ENCODE results near the gene RIN3. TPM values are rescaled to one million over a fixed set of nuclear protein-coding genes. Genes with fewer than 3 reads are reported as not detected.

RIN3 gene
- polyA plus RNA-seq, 4 donors: 1.8 to 18.9 (median 12.1) TPM

- FAIRE-seq (no peak), DNase-seq (no peak)
- no peaks in the 10 kb centered on the region for H3K9me3 ChIP-seq (ENCODE audit: control insufficient read depth in 2 of 2, insufficient read depth in 1 of 2, low read depth in 1 of 2, low read length in 1 of 2)
- WGBS, 3 donors: 64 to 83% (median 71%) methylated on average over 6 of the region's 6 CpGs
- H3K4me1 ChIP-seq (ENCODE audit: control insufficient read depth in 3 of 3, insufficient read depth in 2 of 3, low read depth in 1 of 3, low read length in 2 of 3): no peaks in the 10 kb centered on the region
- no peaks in the 10 kb centered on the region for H3K27me3 ChIP-seq (ENCODE audit: control insufficient read depth in 3 of 3, insufficient read depth in 3 of 3, low read length in 3 of 3)
- H3K4me3 ChIP-seq (ENCODE audit: low read depth in 1 of 3, low read length in 3 of 3): no peak overlapping the region
- no peaks in the 10 kb centered on the region for H3K36me3 ChIP-seq (ENCODE audit: control insufficient read depth in 3 of 3, insufficient read depth in 2 of 3, low read depth in 1 of 3, low read length in 3 of 3)
- no peak overlapping the region for H3K27ac ChIP-seq (ENCODE audit: low read depth in 1 of 3, low read length in 2 of 3)
Measured at GRCh38 chr14:92500491-92500941, 13.1 kb upstream of the RIN3 start.

GRCh38 chr14:92501891-92502351, 11.7 kb upstream of the RIN3 start:
- Histone ChIP-seq H3K27me3 (ENCODE audit: control insufficient read depth in 3 of 3, insufficient read depth in 3 of 3, low read length in 3 of 3) (no peaks in the 10 kb centered on the region), H3K4me1 (ENCODE audit: control insufficient read depth in 3 of 3, insufficient read depth in 2 of 3, low read depth in 1 of 3, low read length in 2 of 3) (no peaks in the 10 kb centered on the region), H3K9me3 (ENCODE audit: control insufficient read depth in 2 of 2, insufficient read depth in 1 of 2, low read depth in 1 of 2, low read length in 1 of 2) (no peaks in the 10 kb centered on the region), H3K4me3 (ENCODE audit: low read depth in 1 of 3, low read length in 3 of 3) (no peak overlapping the region), H3K27ac (ENCODE audit: low read depth in 1 of 3, low read length in 2 of 3) (no peak overlapping the region), H3K36me3 (ENCODE audit: control insufficient read depth in 3 of 3, insufficient read depth in 2 of 3, low read depth in 1 of 3, low read length in 3 of 3) (no peaks in the 10 kb centered on the region)
- DNase-seq: no peak
- 86 to 92% (median 90%) methylated on average over 5 of the region's 5 CpGs for WGBS, 3 donors
- FAIRE-seq: no peak

GRCh38 chr14:92502541-92503286, 10.9 kb upstream of the RIN3 start:
- FAIRE-seq: no peak

GRCh38 chr14:92503756-92504491, 9.7 kb upstream of the RIN3 start:
- H3K4me3 ChIP-seq (ENCODE audit: low read depth in 1 of 3, low read length in 3 of 3): no peak overlapping the region
- H3K36me3 ChIP-seq (ENCODE audit: control insufficient read depth in 3 of 3, insufficient read depth in 2 of 3, low read depth in 1 of 3, low read length in 3 of 3): no peaks in the 10 kb centered on the region
- WGBS, 3 donors: 59 to 68% (median 65%) methylated on average over 4 of the region's 4 CpGs
- FAIRE-seq: no peak
- no peak overlapping the region for H3K27ac ChIP-seq (ENCODE audit: low read depth in 1 of 3, low read length in 2 of 3)
- H3K27me3 ChIP-seq (ENCODE audit: control insufficient read depth in 3 of 3, insufficient read depth in 3 of 3, low read length in 3 of 3): no peaks in the 10 kb centered on the region
- H3K4me1 ChIP-seq (ENCODE audit: control insufficient read depth in 3 of 3, insufficient read depth in 2 of 3, low read depth in 1 of 3, low read length in 2 of 3): no peaks in the 10 kb centered on the region
- no peak for DNase-seq
- no peaks in the 10 kb centered on the region for H3K9me3 ChIP-seq (ENCODE audit: control insufficient read depth in 2 of 2, insufficient read depth in 1 of 2, low read depth in 1 of 2, low read length in 1 of 2)

More at GRCh38 chr14:92502541-92503286, 10.9 kb upstream of the RIN3 start:
- H3K36me3 ChIP-seq (ENCODE audit: control insufficient read depth in 3 of 3, insufficient read depth in 2 of 3, low read depth in 1 of 3, low read length in 3 of 3): no peaks in the 10 kb centered on the region
- H3K27ac ChIP-seq (ENCODE audit: low read depth in 1 of 3, low read length in 2 of 3): no peak overlapping the region
- no peak overlapping the region for H3K4me3 ChIP-seq (ENCODE audit: low read depth in 1 of 3, low read length in 3 of 3)
- H3K4me1 ChIP-seq (ENCODE audit: control insufficient read depth in 3 of 3, insufficient read depth in 2 of 3, low read depth in 1 of 3, low read length in 2 of 3): no peaks in the 10 kb centered on the region
- 82 to 89% (median 85%) methylated on average over 9 of the region's 9 CpGs for WGBS, 3 donors
- no peak for DNase-seq
- H3K27me3 ChIP-seq (ENCODE audit: control insufficient read depth in 3 of 3, insufficient read depth in 3 of 3, low read length in 3 of 3): no peaks in the 10 kb centered on the region
- H3K9me3 ChIP-seq (ENCODE audit: control insufficient read depth in 2 of 2, insufficient read depth in 1 of 2, low read depth in 1 of 2, low read length in 1 of 2): no peaks in the 10 kb centered on the region

GRCh38 chr14:92505826-92506225, 7.8 kb upstream of the RIN3 start:
- H3K36me3 ChIP-seq (ENCODE audit: control insufficient read depth in 3 of 3, insufficient read depth in 2 of 3, low read depth in 1 of 3, low read length in 3 of 3): no peaks in the 10 kb centered on the region
- H3K4me1 ChIP-seq (ENCODE audit: control insufficient read depth in 3 of 3, insufficient read depth in 2 of 3, low read depth in 1 of 3, low read length in 2 of 3): no peaks in the 10 kb centered on the region
- no peaks in the 10 kb centered on the region for H3K27me3 ChIP-seq (ENCODE audit: control insufficient read depth in 3 of 3, insufficient read depth in 3 of 3, low read length in 3 of 3)
- H3K4me3 ChIP-seq (ENCODE audit: low read depth in 1 of 3, low read length in 3 of 3): no peak overlapping the region
- H3K27ac ChIP-seq (ENCODE audit: low read depth in 1 of 3, low read length in 2 of 3): no peak overlapping the region
- 91 to 93% (median 92%) methylated on average over 5 of the region's 5 CpGs for WGBS, 3 donors
- DNase-seq (no peak), FAIRE-seq (no peak)
- H3K9me3 ChIP-seq (ENCODE audit: control insufficient read depth in 2 of 2, insufficient read depth in 1 of 2, low read depth in 1 of 2, low read length in 1 of 2): no peaks in the 10 kb centered on the region

GRCh38 chr14:92506231-92506630, 7.3 kb upstream of the RIN3 start:
- Histone ChIP-seq H3K4me1 (ENCODE audit: control insufficient read depth in 3 of 3, insufficient read depth in 2 of 3, low read depth in 1 of 3, low read length in 2 of 3) (peaks cover 0 to 4% (median 0%) of the 10 kb centered on the region in 3 donors), H3K9me3 (ENCODE audit: control insufficient read depth in 2 of 2, insufficient read depth in 1 of 2, low read depth in 1 of 2, low read length in 1 of 2) (no peaks in the 10 kb centered on the region), H3K36me3 (ENCODE audit: control insufficient read depth in 3 of 3, insufficient read depth in 2 of 3, low read depth in 1 of 3, low read length in 3 of 3) (no peaks in the 10 kb centered on the region), H3K4me3 (ENCODE audit: low read depth in 1 of 3, low read length in 3 of 3) (no peak overlapping the region), H3K27ac (ENCODE audit: low read depth in 1 of 3, low read length in 2 of 3) (no peak overlapping the region), H3K27me3 (ENCODE audit: control insufficient read depth in 3 of 3, insufficient read depth in 3 of 3, low read length in 3 of 3) (no peaks in the 10 kb centered on the region)
- no peak for FAIRE-seq
- no peak for DNase-seq
- 87 to 92% (median 87%) methylated on average over 3 of the region's 3 CpGs for WGBS, 3 donors

GRCh38 chr14:92507174-92507768, 6.3 kb upstream of the RIN3 start:
- Histone ChIP-seq H3K4me1 (ENCODE audit: control insufficient read depth in 3 of 3, insufficient read depth in 2 of 3, low read depth in 1 of 3, low read length in 2 of 3) (peaks cover 0 to 8% (median 0%) of the 10 kb centered on the region in 3 donors), H3K9me3 (ENCODE audit: control insufficient read depth in 2 of 2, insufficient read depth in 1 of 2, low read depth in 1 of 2, low read length in 1 of 2) (no peaks in the 10 kb centered on the region), H3K4me3 (ENCODE audit: low read depth in 1 of 3, low read length in 3 of 3) (no peak overlapping the region), H3K27ac (ENCODE audit: low read depth in 1 of 3, low read length in 2 of 3) (peak overlapping the region in 1 of 3 donors; percentile 18), H3K36me3 (ENCODE audit: control insufficient read depth in 3 of 3, insufficient read depth in 2 of 3, low read depth in 1 of 3, low read length in 3 of 3) (no peaks in the 10 kb centered on the region), H3K27me3 (ENCODE audit: control insufficient read depth in 3 of 3, insufficient read depth in 3 of 3, low read length in 3 of 3) (no peaks in the 10 kb centered on the region)
- no peak for FAIRE-seq
- DNase-seq: peak; percentile 20 to 69
- 19 to 51% (median 30%) methylated on average over 4 of the region's 4 CpGs for WGBS, 3 donors

- Histone ChIP-seq H3K4me3 (ENCODE audit: low read depth in 1 of 3, low read length in 3 of 3) (no peak overlapping the region), H3K27me3 (ENCODE audit: control insufficient read depth in 3 of 3, insufficient read depth in 3 of 3, low read length in 3 of 3) (no peaks in the 10 kb centered on the region), H3K4me1 (ENCODE audit: control insufficient read depth in 3 of 3, insufficient read depth in 2 of 3, low read depth in 1 of 3, low read length in 2 of 3) (peaks cover 0 to 8% (median 6%) of the 10 kb centered on the region in 3 donors), H3K27ac (ENCODE audit: low read depth in 1 of 3, low read length in 2 of 3) (peak overlapping the region in 1 of 3 donors; percentile 64), H3K9me3 (ENCODE audit: control insufficient read depth in 2 of 2, insufficient read depth in 1 of 2, low read depth in 1 of 2, low read length in 1 of 2) (no peaks in the 10 kb centered on the region), H3K36me3 (ENCODE audit: control insufficient read depth in 3 of 3, insufficient read depth in 2 of 3, low read depth in 1 of 3, low read length in 3 of 3) (no peaks in the 10 kb centered on the region)
- no peak for DNase-seq
- no peak for FAIRE-seq
- 87 to 96% (median 89%) methylated on average over 2 of the region's 2 CpGs for WGBS, 3 donors
Measured at GRCh38 chr14:92510972-92511371, 2.6 kb upstream of the RIN3 start.
